ACHN (cell line): ENCODE measurements around the gene OR2L8.
"Not testable (repeated sequence)": the region's sequence is repeated elsewhere in the genome, so short reads cannot be mapped to it uniquely, and the experiment has no call there.

Source experiments
- DNase-seq: peaks from one replicate; pipeline ENCODE4 v3.0.0-alpha.2; 2015
- in situ Hi-C: cut with HindIII; loops from 2 replicates; pipeline ENCODE4 v1.10.0; 2017; ENCODE audit warnings: low sequenced_read_pairs, low pct_ligation_motif_present, low pct_unique_long_range_greater_than_20kb

The OR2L8 gene, protein sequence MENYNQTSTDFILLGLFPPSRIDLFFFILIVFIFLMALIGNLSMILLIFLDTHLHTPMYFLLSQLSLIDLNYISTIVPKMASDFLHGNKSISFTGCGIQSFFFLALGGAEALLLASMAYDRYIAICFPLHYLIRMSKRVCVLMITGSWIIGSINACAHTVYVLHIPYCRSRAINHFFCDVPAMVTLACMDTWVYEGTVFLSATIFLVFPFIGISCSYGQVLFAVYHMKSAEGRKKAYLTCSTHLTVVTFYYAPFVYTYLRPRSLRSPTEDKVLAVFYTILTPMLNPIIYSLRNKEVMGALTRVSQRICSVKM

DNA sequence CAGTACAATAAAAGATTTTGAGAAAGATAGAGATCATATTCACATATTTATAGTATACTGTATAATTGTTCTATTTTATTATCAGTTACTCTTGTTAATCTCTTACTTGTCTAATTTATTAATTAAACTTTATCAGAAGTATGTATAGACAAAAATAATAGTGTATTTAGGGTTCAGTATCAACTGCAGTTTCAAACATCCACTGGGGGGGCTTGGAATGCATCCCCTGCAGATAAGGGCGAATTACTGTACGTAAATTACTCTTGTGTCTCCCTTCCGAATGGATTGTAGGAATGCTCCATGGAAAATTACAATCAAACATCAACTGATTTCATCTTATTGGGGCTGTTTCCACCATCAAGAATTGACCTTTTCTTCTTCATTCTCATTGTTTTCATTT lies at the start of gene OR2L8:
Gene OR2L8 (plus strand): TSS at position 301 of the 400 bp plus-strand sequence. CDS start 0 bp downstream, at position 301.
- DNase-seq, result no peak
- in situ Hi-C loops, result no loop called here

DNA sequence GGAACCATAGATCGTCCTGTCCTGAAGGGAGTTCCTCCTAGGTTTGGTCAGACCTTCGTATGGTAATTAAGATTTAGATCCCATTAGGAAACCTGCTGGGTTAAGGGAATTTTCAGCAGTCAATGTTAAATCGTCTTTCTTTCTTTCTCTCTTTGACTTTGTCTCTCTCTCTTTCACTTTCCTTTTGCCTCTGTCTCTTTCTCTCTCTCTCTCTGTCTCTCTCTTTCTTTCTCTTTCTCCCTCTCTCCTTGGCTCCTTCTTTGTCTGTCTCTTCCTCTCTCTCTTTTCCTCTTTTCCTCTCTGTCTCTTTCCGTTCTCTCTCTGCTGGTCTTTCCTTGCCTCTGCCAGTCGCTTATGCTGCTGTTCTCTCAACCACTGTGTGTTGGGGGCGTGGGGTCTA lies 44.5 kb upstream of the OR2L8 start:
- in situ Hi-C loops, result no loop called here
- no peak for DNase-seq

DNA sequence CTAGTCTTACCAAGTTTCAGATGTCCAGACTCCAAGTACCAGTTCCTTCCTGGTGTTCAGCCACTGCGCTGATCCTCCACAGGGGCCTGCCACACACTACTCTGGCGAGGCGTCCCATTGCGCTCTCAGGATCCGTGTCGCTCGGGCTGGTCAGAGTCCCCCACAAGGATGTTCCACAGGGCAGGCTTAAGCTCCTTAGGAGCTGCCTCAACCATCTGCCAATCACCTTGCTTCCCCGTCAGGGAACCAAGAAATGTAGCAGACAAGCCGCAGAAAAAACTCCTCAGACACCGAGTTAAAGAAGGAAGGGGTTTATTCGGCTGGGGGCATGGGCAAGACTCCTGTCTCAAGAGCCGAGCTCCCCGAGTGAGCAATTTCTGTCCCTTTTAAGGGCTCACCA lies 43.5 kb upstream of the OR2L8 start:
- in situ Hi-C loops, result no loop called here
- no peak for DNase-seq

DNA sequence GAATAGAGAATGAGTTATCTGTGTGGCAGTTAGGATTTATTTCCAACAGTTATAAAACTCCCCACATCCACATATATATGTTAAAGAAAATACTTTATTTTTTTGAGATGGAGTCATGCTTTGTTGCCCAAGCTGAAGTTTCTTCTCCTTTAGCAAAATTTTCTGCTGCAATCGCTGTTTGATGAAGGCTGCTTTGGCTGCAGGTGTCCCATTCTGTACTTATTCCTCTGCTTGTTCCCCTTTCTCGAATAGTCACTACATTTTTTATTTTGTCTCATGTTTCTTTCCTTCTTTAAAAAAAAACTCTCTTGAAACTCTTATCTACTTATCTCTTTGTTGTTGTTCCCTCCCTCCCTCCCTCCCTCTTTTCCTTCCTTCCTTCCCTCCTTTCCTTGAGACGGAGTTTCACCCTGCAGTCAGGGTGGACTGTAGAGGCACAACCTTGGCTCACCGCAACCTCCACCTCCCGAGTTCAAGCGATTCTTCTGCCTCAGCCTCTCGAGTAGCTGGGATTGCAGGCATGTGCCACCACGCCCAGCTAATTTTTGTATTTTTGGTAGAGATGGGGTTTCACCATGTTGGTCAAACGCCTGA lies 42.7 kb upstream of the OR2L8 start:
- in situ Hi-C loops, result no loop called here
- DNase-seq, result no peak

DNA sequence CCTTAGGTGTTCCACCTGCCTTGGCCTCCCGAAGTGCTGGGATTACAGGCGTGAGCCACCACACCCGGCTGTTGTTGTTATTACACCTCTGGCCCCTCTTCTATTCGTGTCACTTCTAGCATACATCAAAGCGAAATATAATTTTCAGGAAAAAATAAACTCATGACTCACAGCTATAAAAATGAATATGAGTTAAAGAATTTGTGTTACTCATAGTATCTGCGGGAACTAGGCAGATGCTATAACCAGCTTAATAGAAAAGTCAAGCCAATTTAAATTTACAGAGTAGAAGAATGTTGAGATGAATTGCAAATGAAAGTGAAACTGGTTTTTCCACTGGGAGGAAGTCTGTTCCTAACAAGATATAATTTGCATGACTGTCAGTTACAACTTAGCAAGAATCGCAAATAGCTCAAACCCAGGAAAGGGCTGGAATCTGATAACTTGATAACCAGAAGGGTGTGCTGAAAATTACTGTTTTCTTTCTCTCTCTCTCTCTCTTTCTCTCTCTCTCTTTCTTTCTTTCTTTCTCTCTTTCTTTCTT lies 42.1 kb upstream of the OR2L8 start:
- in situ Hi-C loops, result no loop called here
- DNase-seq, result peak; percentile 42

DNA sequence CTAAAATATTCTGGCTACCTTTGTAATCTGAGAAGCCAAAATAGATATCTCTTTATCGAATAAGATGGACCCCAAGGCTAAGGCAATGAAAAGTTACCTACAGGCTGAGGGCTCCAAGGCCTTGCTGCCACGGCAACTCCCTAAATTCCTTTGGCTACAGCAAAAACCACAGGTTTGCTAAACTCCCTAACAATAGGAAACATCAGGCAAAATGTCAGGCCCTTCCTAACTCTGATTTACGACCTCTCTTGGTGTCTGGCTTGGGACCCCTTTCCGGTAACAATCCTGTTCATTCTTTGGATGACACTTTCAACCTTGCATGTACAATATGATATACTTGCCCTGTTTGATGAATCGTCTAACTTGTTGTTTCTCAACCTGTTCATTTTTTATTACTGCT lies 39.9 kb upstream of the OR2L8 start:
- in situ Hi-C loops, result no loop called here

DNA sequence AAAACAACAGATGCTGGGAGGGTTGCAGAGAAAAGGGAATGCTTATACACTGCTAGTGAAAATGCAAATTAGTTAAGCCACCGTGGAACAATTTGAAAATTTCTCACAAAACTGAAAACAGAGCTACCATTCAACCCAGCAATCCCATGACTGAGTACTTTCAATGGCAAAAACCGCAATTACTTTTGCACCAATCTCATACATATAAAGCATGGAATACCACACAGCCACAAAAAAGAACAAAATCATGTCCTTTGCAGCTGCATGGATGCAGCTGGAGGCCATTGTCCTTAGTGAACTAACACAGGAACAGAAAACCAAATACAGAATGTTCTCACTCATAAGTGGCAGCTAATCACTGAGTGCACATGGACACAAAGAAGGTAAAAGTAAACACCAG lies 34.9 kb upstream of the OR2L8 start:
- no peak for DNase-seq
- in situ Hi-C loops, result no loop called here

More for the DNA sequence above, 39.9 kb upstream of the OR2L8 start:
- DNase-seq, result no peak

DNA sequence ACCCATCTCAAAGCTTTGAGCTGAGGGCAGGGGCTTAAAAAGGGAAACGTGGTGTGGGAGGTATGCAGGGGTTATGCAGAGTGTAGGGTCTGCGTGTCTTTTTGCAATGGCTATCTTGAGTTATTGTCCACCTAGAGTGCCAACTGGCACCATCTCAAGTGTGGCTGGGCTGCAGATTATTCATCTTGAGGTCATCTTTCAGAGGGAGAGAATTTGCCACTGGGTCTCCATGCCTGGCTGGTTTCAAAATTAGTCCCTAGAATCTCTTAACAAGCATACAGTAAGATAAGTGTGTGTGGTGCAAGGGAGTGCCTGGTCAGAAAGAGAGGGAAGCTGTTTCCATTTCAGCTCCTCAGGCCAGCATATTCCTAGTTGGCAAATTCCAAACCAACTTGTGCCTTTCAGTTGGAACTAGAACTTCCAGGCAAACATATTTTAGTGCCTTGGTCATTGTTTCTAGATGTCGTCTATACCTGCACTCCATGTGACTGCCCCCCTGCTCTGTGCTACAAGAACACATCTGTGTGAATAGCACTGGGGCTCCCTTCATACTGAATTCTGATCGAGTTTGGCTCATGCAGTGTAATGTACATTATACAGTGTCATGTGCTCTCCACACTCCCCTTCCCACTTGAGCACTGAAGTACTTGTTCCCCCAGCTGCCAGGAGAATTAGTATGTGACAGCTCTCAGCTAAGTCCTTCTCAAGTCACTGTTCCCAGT lies 33.6 kb upstream of the OR2L8 start:
- in situ Hi-C loops, result no loop called here
- no peak for DNase-seq

DNA sequence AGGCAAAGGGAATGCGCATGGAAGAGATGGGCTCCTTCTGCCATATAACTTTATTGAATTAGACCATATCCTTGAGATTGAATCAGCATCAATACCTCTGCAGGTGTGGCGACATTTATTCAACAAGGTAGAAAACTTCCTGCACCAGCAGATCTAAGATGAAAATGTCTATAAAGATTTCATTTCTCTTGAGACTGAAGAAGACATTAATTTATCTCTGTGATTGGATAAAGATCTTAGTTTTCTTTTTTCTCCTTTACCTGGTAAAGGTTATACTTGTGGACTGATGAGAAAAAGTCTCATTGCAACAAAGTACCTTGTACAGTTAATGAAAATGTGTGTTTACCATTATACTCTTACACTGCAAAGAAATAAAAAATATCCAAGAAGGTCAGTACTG lies 28.7 kb upstream of the OR2L8 start, which contains the start of gene OR2T8:
Gene OR2T8 (plus strand): TSS at position 301 of the 400 bp plus-strand sequence. CDS start 766 bp downstream, outside the sequence.
- in situ Hi-C loops, result no loop called here
- DNase-seq, result no peak

DNA sequence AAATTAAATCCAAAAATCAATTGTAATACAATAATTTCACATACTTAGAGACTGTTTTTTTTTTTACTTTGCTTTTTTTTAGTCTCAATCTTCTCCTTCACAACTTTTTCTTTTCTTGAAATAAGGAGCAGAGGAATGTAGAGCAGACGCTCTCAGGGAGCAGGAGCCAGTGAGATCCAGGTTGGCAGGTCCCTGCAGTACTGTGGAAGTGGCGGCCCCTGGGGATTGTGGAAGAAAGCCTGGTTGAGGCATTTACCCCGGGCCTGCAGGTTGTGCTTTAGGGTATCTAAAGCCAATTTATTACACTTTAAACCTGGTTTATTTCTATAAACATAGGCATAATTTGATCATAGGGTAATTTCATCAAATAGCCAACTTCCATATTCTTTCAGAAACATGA lies 24.7 kb upstream of the OR2L8 start:
- in situ Hi-C loops, result no loop called here
- no peak for DNase-seq

DNA sequence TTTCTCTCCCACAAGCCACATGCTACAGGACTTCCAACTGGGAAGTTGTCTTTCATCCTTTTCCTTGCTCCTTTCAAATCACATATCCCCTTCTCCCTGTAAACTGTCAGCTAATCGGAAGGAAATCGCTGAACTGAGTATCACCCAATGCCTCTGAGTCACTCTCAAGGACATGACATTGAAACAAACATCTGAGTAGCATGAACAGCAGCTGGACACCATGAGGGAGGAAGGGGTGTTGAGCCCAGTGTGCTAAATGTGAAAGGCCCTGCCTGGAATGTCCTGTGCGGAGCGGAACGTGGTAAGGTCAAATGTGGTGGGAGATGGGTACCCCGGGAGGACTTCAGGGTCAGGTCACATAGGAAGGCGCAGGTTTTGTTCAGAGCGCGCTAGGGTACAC lies 23.8 kb upstream of the OR2L8 start, which contains the start of gene OR2AJ1:
Gene OR2AJ1 (plus strand): TSS at position 22 of the 400 bp plus-strand sequence. CDS start 8,880 bp downstream, outside the sequence.
- in situ Hi-C loops, result no loop called here

DNA sequence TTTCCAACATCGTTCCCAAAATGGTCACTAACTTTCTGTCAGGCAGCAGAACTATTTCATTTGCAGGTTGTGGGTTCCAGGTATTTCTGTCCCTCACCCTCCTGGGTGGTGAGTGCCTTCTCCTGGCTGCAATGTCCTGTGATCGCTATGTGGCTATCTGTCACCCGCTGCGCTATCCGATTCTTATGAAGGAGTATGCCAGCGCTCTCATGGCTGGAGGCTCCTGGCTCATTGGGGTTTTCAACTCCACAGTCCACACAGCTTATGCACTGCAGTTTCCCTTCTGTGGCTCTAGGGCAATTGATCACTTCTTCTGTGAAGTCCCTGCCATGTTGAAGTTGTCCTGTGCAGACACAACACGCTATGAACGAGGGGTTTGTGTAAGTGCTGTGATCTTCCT lies 14.7 kb upstream of the OR2L8 start:
- in situ Hi-C loops, result no loop called here
- DNase-seq, result no peak

More for the DNA sequence above, 23.8 kb upstream of the OR2L8 start, which contains the start of gene OR2AJ1:
- no peak for DNase-seq

DNA sequence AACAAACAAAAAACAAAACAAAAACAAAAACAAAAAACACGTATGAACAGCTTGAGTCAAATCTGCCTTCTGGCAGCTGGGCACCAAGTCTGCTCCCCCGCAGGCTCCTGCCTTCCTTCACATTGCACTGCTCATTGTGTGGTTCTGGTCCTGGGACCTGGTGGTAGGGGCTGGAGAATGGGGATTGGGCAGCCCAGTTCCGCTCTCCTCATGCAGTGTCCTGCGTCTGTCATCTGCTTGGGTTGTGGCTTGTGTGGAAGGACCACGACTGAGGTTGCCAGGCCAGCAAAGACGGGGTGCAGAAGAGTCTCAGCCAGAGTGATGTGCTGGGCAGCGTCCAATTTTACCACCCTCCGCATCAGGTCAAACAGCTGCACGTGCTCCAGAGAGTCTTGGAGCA lies 12.9 kb upstream of the OR2L8 start:
- no peak for DNase-seq
- in situ Hi-C loops, result no loop called here

DNA sequence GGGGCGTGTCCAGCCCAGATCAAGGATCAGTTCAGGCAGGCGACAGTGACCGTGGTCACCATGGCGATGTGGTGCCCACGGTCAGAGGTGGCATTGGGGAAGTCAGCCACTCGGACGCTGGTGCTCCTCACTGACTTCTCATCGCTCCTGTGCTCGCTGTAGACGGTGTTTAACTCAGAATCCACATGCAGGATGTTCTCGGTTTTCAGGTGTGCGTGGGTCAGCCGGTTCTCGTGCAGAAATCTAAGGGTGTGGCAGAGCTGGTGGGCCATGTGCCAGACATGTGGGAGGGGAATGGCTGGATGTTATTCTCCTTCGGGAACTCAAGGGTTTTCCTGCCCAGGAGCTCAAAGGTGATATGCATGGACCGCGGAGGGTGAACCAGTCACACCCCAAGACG lies 12.2 kb upstream of the OR2L8 start:
- in situ Hi-C loops, result no loop called here

DNA sequence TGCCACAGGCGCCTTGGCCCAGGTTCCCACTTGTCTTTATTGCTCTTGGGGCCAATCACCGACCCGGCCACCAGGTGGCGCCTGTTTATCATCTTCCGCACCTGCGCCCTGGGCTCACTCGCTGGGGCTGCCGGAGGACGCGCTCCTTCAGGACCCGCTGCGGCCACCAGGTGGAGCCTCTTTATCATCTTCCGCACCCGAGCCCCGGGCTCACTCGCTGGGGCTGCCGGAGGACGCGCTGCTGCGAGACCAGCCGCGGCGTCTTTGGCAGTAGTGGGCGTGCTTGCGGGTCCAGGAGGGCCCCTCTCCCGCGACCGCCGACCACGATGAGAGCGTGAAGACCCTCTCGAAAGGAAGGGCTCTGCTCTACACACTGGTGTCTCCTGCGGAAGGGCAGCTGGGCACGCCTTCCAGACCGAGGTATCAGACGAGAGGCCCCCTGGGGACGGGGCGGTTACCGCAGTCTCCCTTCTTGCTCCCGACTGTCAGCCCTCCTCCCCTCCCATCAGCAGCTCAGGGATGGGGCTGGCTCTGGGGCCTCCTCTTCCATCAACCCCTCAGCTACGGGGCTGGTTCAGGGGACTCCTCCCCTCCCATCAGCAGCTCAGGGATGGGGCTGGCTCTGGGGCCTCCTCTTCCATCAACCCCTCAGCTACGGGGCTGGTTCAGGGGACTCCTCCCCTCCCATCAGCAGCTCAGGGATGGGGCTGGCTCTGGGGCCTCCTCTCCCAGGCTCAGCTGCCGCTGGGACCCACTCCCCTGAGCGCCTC lies 11.5 kb upstream of the OR2L8 start:
- in situ Hi-C loops, result not testable (repeated sequence)
- peak; percentile 11 for DNase-seq

More for the DNA sequence above, 12.2 kb upstream of the OR2L8 start:
- DNase-seq, result no peak

DNA sequence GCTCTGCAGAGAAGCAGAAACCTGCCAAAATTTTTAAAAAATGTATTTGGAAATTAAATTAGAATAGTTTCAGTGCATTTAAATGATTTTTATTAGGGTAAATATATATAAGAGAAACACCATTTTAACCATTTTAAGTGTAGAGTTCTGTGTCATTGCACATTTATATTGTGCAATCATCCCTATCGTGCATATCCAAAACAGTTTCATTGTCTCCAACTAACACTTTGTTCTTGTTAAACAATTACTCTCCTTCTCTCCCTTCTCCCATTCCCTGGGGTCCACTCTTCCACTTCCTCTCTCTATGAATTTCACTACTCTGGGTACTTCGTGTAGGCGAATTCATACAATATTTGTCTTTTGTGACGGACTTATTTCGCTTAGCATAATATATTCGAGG lies 6.0 kb upstream of the OR2L8 start:
- DNase-seq, result no peak
- in situ Hi-C loops, result no loop called here

DNA sequence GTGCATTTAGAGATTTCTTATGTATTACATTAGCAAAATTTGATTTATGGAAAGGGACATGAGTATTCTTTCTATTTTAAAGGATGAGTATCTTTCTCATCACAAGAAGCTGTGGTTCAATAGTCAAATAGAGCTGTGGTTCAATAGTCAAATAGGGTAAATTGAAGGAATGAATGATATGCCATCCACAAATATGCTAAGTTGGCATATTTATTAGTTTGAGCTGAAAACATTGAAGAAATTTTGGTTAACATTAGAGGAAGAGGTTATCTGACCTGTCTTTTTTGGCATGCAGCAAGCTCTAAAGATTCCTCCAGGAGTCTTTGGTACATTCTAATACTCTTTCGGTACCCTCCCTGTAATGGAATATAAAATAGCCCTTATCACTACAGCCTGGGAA lies 4.8 kb downstream of the OR2L8 start:
- DNase-seq, result no peak
- in situ Hi-C loops, result no loop called here

DNA sequence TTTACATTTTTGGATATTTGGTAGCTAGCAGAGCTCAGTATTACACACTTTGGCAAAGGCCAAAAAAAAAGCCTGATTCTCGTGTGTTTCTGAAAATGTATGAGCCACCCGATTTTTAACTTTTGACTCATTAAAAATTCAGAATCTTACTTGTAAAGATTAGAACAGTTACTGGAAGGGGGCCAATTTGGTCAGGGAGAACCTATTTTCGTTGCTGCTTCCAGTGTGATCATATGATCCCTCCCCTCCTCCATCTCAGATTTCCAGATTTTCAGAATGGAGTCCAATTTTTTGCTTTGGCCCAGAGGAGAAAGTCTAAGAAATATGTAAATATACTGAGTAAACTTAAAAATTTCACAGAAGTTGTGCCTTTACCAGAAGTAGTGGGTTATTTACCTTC lies 13.1 kb downstream of the OR2L8 start:
- in situ Hi-C loops, result no loop called here
- no peak for DNase-seq
